ENCODE data around the gene GABRG3.

DNA sequence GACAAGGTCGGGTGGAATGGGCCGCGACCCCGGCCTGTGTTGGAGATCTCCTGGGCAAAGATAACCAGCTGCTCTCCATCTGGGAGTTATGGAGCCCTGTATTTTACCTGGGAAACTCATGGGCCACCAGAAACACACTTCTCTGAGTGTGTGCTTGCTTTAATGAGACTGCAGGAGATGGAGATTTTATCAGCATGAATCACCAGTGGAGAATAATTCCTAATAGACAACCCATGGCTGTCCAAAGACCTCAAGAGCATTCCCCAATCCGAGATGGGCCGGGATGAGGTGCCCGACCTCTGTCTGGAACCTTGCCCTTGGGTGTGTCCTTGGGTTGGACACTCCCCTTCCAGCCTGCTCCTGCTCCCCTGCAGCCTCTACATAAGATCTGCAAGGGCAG is 389.3 kb downstream of the GABRG3 start:
- TF ChIP-seq GLIS3 (CRISPR knock-in tag; IDR thresholded peaks at IDR 0.05): no peak
- TF ChIP-seq, protein P1, sequence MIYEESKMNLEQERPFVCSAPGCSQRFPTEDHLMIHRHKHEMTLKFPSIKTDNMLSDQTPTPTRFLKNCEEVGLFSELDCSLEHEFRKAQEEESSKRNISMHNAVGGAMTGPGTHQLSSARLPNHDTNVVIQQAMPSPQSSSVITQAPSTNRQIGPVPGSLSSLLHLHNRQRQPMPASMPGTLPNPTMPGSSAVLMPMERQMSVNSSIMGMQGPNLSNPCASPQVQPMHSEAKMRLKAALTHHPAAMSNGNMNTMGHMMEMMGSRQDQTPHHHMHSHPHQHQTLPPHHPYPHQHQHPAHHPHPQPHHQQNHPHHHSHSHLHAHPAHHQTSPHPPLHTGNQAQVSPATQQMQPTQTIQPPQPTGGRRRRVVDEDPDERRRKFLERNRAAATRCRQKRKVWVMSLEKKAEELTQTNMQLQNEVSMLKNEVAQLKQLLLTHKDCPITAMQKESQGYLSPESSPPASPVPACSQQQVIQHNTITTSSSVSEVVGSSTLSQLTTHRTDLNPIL (CRISPR knock-in tag; IDR thresholded peaks at IDR 0.05; ENCODE audit: low read depth): no peak
- TF ChIP-seq SNAI2 (CRISPR knock-in tag; IDR thresholded peaks at IDR 0.05): no peak
- no peak for TF ChIP-seq OSR1 (CRISPR knock-in tag; IDR thresholded peaks at IDR 0.05)
- no peak for TF ChIP-seq ZFP30 (CRISPR knock-in tag; IDR thresholded peaks at IDR 0.05)
- TF ChIP-seq ZNF565 (CRISPR knock-in tag; conservative IDR thresholded peaks at IDR 0.05; ENCODE audit: low read depth): no peak
- TF ChIP-seq ZC3H10 (CRISPR knock-in tag; IDR thresholded peaks at IDR 0.05): no peak
- TF ChIP-seq ZFP3 (CRISPR knock-in tag; IDR thresholded peaks at IDR 0.05): no peak
- TF ChIP-seq ISL1 (CRISPR knock-in tag; IDR thresholded peaks at IDR 0.05): no peak

Measured in SK-N-SH treated with all-trans-retinoic acid at 6 μM for 48 hours (cell line).